ENCODE data around the gene PLIN3.
"Not testable (repeated sequence)": the region's sequence is repeated elsewhere in the genome, so short reads cannot be mapped to it uniquely, and the experiment has no call there.

The PLIN3 gene

GRCh38 chr19:4794971-4795370, 72.5 kb downstream of the PLIN3 start:
- ATAC-seq = no peak
- TF ChIP-seq CSRNP3 (CRISPR knock-in tag; IDR thresholded peaks at IDR 0.05) = no peak
- no peak for TF ChIP-seq ZNF70 (CRISPR knock-in tag; IDR thresholded peaks at IDR 0.05)
- TF ChIP-seq BACH2 (CRISPR knock-in tag; IDR thresholded peaks at IDR 0.05; ENCODE audit: borderline replicate concordance) = no peak
- no peak for TF ChIP-seq ARNTL (CRISPR knock-in tag; IDR thresholded peaks at IDR 0.05; ENCODE audit: borderline replicate concordance, low read depth)
- no peak for TF ChIP-seq ZFP3 (CRISPR knock-in tag; IDR thresholded peaks at IDR 0.05)
- no peak for TF ChIP-seq PPARA (CRISPR knock-in tag; IDR thresholded peaks at IDR 0.05; ENCODE audit: borderline replicate concordance)
- no peak for TF ChIP-seq ZNF565 (CRISPR knock-in tag; conservative IDR thresholded peaks at IDR 0.05; ENCODE audit: low read depth)
- TF ChIP-seq ZFP30 (CRISPR knock-in tag; IDR thresholded peaks at IDR 0.05) = no peak
- no peak for TF ChIP-seq ESRRG (CRISPR knock-in tag; IDR thresholded peaks at IDR 0.05)
- no peak for TF ChIP-seq CREB5 (CRISPR knock-in tag; IDR thresholded peaks at IDR 0.05; ENCODE audit: low read depth)
- no peak for TF ChIP-seq CSDC2 (CRISPR knock-in tag; IDR thresholded peaks at IDR 0.05)

DNA sequence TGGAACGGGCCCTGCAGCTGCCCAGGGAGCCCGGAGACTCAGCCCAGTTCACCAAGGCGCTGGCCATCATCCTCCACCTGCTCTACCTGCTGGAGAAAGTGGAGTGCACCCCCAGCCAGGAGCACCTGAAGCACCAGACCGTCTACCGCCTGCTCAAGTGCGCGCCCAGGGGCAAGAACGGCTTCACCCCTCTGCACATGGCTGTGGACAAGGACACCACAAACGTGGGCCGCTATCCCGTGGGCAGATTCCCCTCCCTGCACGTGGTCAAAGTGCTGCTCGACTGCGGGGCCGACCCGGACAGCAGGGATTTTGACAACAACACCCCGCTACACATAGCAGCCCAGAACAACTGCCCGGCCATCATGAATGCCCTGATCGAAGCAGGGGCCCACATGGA, 74.2 kb downstream of the PLIN3 start:
- ATAC-seq = not testable (repeated sequence)

DNA sequence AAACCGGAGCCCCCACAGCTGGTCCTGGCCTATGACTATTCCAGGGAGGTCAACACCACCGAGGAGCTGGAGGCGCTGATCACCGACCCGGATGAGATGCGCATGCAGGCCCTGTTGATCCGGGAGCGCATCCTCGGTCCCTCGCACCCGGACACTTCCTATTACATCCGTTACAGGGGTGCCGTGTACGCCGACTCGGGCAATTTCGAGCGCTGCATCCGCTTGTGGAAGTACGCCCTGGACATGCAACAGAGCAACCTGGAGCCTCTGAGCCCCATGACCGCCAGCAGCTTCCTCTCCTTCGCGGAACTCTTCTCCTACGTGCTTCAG, 74.6 kb downstream of the PLIN3 start:
- not testable (repeated sequence) for ATAC-seq

GRCh38 chr19:4792019-4792865, 75.2 kb downstream of the PLIN3 start:
- peak; percentile 1; the same call in 2 of the 3 replicates for ATAC-seq

GRCh38 chr19:4791183-4792018, 76.1 kb downstream of the PLIN3 start, which contains the start of gene FEM1A:
Gene FEM1A (plus strand): TSS chr19:4791734. CDS start chr19:4791855, 121 bp downstream.
- peak; percentile 99 for ATAC-seq
- TF ChIP-seq, protein P1, sequence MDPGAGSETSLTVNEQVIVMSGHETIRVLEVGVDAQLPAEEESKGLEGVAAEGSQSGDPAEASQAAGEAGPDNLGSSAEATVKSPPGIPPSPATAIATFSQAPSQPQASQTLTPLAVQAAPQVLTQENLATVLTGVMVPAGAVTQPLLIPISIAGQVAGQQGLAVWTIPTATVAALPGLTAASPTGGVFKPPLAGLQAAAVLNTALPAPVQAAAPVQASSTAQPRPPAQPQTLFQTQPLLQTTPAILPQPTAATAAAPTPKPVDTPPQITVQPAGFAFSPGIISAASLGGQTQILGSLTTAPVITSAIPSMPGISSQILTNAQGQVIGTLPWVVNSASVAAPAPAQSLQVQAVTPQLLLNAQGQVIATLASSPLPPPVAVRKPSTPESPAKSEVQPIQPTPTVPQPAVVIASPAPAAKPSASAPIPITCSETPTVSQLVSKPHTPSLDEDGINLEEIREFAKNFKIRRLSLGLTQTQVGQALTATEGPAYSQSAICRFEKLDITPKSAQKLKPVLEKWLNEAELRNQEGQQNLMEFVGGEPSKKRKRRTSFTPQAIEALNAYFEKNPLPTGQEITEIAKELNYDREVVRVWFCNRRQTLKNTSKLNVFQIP (CRISPR knock-in tag; IDR thresholded peaks at IDR 0.05; ENCODE audit: borderline replicate concordance, low read depth) = no peak
- TF ChIP-seq GLIS3 (CRISPR knock-in tag; IDR thresholded peaks at IDR 0.05) = no peak
- peak; percentile 91 for TF ChIP-seq ZFP3 (CRISPR knock-in tag; IDR thresholded peaks at IDR 0.05)
- TF ChIP-seq ZFP30 (CRISPR knock-in tag; IDR thresholded peaks at IDR 0.05) = 0 out of 2 replicates have a peak, but pooled peaks have one; percentile 11
- TF ChIP-seq TSHZ2 (CRISPR knock-in tag; IDR thresholded peaks at IDR 0.05) = peak; percentile 99
- TF ChIP-seq CSDC2 (CRISPR knock-in tag; IDR thresholded peaks at IDR 0.05) = peak; percentile 97
- no peak for TF ChIP-seq ISL1 (CRISPR knock-in tag; IDR thresholded peaks at IDR 0.05)
- 0 out of 2 replicates have a peak, but pooled peaks have one; percentile 68 for TF ChIP-seq PPARA (CRISPR knock-in tag; IDR thresholded peaks at IDR 0.05; ENCODE audit: borderline replicate concordance)
- no peak for TF ChIP-seq CSRNP3 (CRISPR knock-in tag; IDR thresholded peaks at IDR 0.05)
- no peak for TF ChIP-seq ESRRG (CRISPR knock-in tag; IDR thresholded peaks at IDR 0.05)
- TF ChIP-seq SNAI2 (CRISPR knock-in tag; IDR thresholded peaks at IDR 0.05) = peak; percentile 98
- TF ChIP-seq ZC3H10 (CRISPR knock-in tag; IDR thresholded peaks at IDR 0.05) = no peak
- TF ChIP-seq OSR1 (CRISPR knock-in tag; IDR thresholded peaks at IDR 0.05) = no peak
- peak; percentile 19; the same call in 1 of the 2 replicates for TF ChIP-seq CREB5 (CRISPR knock-in tag; IDR thresholded peaks at IDR 0.05; ENCODE audit: low read depth)
- no peak for TF ChIP-seq RARB (CRISPR knock-in tag; IDR thresholded peaks at IDR 0.05)
- TF ChIP-seq TCF4 (CRISPR knock-in tag; IDR thresholded peaks at IDR 0.05; ENCODE audit: borderline replicate concordance) = no peak
- no peak for TF ChIP-seq ARNTL (CRISPR knock-in tag; IDR thresholded peaks at IDR 0.05; ENCODE audit: borderline replicate concordance, low read depth)
- peak; percentile 34; the same call in 1 of the 2 replicates for TF ChIP-seq ZNF8 (CRISPR knock-in tag; IDR thresholded peaks at IDR 0.05)
- peak; percentile 79; the same call in 1 of the 2 replicates for TF ChIP-seq BACH2 (CRISPR knock-in tag; IDR thresholded peaks at IDR 0.05; ENCODE audit: borderline replicate concordance)
- no peak for TF ChIP-seq TOX (CRISPR knock-in tag; IDR thresholded peaks at IDR 0.05; ENCODE audit: borderline replicate concordance)
- no peak for TF ChIP-seq ZNF70 (CRISPR knock-in tag; IDR thresholded peaks at IDR 0.05)

Data from SK-N-SH treated with all-trans-retinoic acid at 6 μM for 48 hours (cell line).